HG02981 (cell line): ENCODE measurements around the gene OR10H3.
"Not testable (repeated sequence)": the region's sequence is repeated elsewhere in the genome, so short reads cannot be mapped to it uniquely, and the experiment has no call there.

ENCODE experiments used
- ATAC-seq: cut with Tn5 transposase; IDR thresholded peaks from one replicate; pipeline ENCODE4 v1.9.1; 2021; ENCODE audit warnings: mild to moderate bottlenecking, moderate library complexity; ENCODE audit not compliant: unreplicated experiment

OR10H3 gene

DNA sequence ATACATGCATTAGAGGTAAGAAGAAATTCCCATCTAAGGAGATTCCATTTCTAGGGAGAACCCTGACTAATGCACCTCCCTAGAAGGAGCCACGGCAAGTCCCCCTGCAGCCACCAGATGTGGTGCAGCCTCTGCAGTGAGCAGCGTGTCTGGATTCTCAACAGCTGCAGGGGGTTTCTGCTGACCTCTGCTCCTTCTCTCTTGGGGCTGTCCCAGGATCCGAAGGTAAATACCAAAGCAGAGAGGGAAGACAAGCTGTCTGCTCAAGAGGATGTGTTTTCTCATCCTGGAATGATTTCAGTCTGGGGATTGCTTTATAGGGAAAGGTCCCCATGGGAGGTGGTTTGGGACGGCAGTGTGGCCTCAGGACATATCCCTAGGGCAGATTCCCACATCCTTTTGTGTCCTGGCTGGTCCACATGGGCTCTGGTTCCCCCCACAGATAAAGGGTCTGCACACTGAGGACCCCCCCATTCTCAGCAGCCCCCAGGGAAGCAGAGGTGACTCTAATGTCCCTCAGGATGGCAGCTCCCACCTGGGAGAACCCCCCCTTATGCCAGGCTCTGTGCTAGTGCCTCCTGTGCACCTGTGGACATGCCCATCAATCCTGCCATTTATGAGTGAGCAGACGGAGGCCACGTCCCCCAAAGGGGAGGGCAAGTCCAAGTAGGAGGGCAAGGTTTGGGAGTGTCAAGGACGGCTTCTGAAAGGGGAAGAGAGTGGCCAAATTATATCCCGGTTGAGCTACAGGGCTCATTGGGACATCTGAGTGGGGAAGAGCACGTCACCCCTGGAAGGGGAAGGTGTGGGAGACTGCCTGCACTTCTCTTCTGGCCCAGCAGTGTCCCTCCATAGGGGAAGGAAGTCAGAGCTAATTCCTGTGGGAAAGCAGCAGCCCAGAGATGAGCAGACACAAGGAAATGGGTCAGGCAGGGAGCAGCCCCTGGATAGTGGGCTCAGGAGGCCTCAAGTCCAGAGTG, 39.5 kb downstream of the OR10H3 start:
- ATAC-seq = no peak

DNA sequence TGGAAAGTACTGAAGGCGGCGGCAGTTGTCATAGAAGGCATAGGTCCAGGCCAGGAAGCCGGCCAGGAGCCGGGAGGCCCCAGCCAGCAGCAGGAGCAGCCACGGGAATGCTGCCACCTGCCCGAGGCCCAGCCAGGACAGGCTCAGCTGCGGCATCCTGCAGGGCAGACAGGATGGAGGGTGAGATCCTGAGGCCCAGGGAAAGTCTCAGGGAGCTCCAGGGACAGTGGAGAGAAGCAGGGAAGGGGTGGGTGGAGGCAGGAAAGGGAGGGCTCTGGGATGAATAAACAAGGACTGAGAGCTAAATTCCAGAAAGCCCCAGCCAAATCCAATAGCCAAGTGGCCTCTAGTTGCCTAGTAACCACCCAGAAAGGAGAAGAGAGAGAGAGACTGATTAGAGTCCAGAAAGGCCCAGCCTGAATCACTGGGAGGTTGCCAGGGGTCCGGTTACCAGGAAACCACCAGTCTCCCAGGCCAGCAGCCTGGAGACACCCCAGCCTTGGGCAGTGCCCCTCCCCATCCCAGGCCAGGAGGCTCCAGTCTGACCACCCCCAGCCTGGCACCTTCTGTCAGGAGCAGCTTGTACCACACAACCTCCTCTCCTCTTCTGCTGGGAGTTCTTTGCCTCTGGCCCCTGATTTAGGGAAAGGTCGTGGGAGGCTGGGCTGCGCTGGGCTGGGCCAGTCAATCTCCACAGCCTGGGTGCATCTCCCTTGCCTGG, 42.1 kb downstream of the OR10H3 start:
- ATAC-seq = no peak

- ATAC-seq = no peak
Observed at GRCh38 chr19:15780610-15781418, 43.0 kb downstream of the OR10H3 start.

GRCh38 chr19:15781661-15782060, 43.9 kb downstream of the OR10H3 start:
- no peak for ATAC-seq

DNA sequence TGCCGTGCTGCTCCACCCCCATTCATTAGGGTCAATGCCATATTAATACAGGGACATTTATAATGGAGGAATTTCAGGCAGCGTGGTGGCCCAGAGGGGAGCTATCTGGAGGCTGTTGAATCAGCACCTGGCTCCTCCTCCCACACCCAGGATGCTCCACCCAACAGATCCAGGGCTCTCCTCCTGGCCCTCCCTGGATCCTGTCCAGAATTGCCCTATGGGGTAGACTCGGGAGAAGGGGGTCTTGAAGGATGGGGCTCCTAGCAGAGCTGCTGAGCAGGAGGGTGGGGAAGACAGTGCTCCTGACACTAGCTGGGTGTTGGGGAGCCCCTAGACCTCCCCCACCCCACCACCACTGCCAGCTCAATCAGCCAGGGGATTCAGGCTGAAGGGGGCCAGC, 44.4 kb downstream of the OR10H3 start:
- no peak for ATAC-seq

GRCh38 chr19:15782896-15783295, 45.1 kb downstream of the OR10H3 start:
- ATAC-seq = not testable (repeated sequence)

DNA sequence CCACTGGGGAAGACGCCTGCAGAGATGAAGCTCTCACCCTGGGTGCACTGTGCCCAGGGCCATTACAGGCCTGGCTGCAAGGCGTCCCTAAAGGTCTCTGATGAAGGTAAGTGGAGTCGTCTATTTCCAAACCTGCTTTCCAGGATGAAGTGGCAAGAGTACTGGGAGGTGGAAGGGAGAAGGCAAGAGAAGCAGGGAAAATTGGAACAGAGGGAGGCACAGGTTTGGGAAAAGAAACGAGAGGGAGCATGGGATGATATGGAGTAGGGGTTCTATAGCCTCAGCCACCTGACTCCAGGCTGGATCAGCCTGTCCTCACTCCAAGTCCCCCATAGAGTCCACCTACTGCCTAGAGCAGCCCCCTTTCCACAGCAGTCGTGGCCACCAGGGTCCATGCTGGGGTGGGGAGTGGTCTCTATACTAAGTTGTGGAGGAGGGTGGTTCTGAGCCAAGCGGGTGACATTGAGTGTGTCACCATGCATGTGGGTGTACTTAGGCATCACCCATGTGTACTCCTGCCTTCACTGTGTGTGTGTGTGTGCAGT, 49.9 kb downstream of the OR10H3 start, which contains the start of gene OR10H5:
Gene OR10H5 (plus strand): TSS at position 51 of the 545 bp plus-strand sequence. CDS start 6,388 bp downstream, outside the sequence.
- no peak for ATAC-seq

DNA sequence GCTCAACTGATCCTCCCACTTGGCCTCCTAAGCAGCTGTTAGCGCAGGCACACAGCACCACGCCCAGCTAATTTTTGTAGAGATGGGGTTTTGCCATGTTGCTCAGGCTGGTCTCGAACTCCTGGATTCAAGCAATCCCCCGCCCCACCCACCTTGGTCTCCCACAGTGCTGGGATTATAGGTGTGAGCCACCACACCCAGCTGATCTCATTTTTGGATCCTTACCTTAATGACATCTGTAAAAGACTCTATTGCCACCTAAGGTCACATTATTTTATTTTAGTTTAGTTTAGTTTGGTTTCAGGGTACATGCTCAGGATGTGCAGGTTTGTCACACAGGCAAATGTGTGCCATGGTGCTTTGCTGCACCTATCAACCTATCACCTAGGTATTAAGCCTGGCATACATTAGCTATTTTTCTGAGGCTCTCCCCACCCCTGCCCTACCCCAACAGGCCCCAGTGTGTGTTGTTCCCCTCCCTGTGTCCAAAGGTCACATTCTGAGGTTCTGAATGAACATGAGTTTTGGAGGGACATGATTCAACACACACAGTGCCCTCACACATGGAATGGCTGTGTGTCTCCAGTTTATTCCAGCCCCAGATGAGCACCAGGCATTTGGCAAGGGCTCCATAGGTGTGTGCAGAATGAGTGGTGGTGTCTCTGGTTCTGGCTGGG, 50.9 kb downstream of the OR10H3 start:
- no peak for ATAC-seq

DNA sequence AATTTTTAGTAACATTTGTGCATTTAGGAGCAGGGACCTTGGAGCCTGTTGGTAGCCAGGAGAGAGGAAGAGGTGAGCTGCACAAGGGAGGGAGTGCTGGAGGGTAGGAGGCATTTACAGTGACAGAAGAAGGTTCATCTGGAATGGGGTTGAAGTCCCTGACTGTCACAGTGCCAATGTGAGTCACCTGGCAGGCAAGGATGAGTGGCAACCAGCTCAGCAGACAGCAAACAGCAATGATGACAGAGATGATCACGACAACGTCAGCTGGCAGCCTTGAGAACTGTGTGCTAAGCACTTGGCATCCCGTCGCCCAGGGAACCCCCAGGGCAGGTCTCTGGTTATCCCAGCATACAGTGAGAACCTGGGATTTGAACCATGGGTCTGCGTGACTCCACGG, 52.3 kb downstream of the OR10H3 start:
- no peak for ATAC-seq
